Measurements from ENCODE around the gene SNX13. TPM values are rescaled to one million over a fixed set of nuclear protein-coding genes. Genes with fewer than 3 reads are reported as not detected.

Gene SNX13
- polyA plus RNA-seq, 1 experiment = 7.7 TPM

GRCh38 chr7:17878627-17879026 lies 61.7 kb downstream of the SNX13 start:
- H3K27me3 ChIP-seq (ENCODE audit: control insufficient read depth, insufficient read depth, low read length) = no peaks in the 10 kb centered on the region
- H3K4me3 ChIP-seq (ENCODE audit: low read depth, low read length) = no peak overlapping the region
- TF ChIP-seq CTCF (IDR thresholded peaks at IDR 0.05; ENCODE audit: insufficient read depth, low read depth, low read length) = no peak
- ChIA-PET POLR2A (no interaction called here), CTCF (no interaction called here)
- no peak for DNase-seq (ENCODE audit: low read depth)
- peaks cover 1% of the 10 kb centered on the region; the same call in 1 of the 2 replicates for H3K36me3 ChIP-seq (ENCODE audit: control insufficient read depth, insufficient read depth, low read length)

- no peaks in the 10 kb centered on the region for H3K36me3 ChIP-seq (ENCODE audit: control insufficient read depth, insufficient read depth, low read length)
- TF ChIP-seq CTCF (IDR thresholded peaks at IDR 0.05; ENCODE audit: insufficient read depth, low read depth, low read length) = no peak
- ChIA-PET POLR2A (no interaction called here), CTCF (no interaction called here)
- no peak for DNase-seq (ENCODE audit: low read depth)
- no peak overlapping the region for H3K4me3 ChIP-seq (ENCODE audit: low read depth, low read length)
- no peaks in the 10 kb centered on the region for H3K27me3 ChIP-seq (ENCODE audit: control insufficient read depth, insufficient read depth, low read length)
Observed at GRCh38 chr7:17871815-17872533, 68.3 kb downstream of the SNX13 start.

- POLR2A ChIA-PET = no interaction called here
Observed at GRCh38 chr7:17870406-17870805, 69.9 kb downstream of the SNX13 start.

GRCh38 chr7:17863809-17864143 lies 76.5 kb downstream of the SNX13 start:
- CTCF ChIA-PET = interaction anchor here (1.4 kb wide), 1 partner anchor 10 kb away, joined by 4 read pairs; no protein-coding TSS in a partner anchor
- POLR2A ChIA-PET = no interaction called here
- H3K36me3 ChIP-seq (ENCODE audit: control insufficient read depth, insufficient read depth, low read length) = peaks cover 5% of the 10 kb centered on the region; the same call in 1 of the 2 replicates

More at GRCh38 chr7:17870406-17870805, 69.9 kb downstream of the SNX13 start:
- CTCF ChIA-PET = no interaction called here
- no peak for DNase-seq (ENCODE audit: low read depth)
- Histone ChIP-seq H3K4me3 (ENCODE audit: low read depth, low read length) (no peak overlapping the region), H3K36me3 (ENCODE audit: control insufficient read depth, insufficient read depth, low read length) (no peaks in the 10 kb centered on the region), H3K27me3 (ENCODE audit: control insufficient read depth, insufficient read depth, low read length) (no peaks in the 10 kb centered on the region)
- TF ChIP-seq CTCF (IDR thresholded peaks at IDR 0.05; ENCODE audit: insufficient read depth, low read depth, low read length) = no peak

More at GRCh38 chr7:17863809-17864143, 76.5 kb downstream of the SNX13 start:
- TF ChIP-seq CTCF (IDR thresholded peaks at IDR 0.05; ENCODE audit: insufficient read depth, low read depth, low read length) = no peak
- Histone ChIP-seq H3K27me3 (ENCODE audit: control insufficient read depth, insufficient read depth, low read length) (no peaks in the 10 kb centered on the region), H3K4me3 (ENCODE audit: low read depth, low read length) (no peak overlapping the region)
- DNase-seq (ENCODE audit: low read depth) = no peak
